ENCODE measurements around the gene DLEU7.

GRCh38 chr13:50783066-50783465, 60.4 kb downstream of the DLEU7 start:
- no peak for TF ChIP-seq CTCF (IDR thresholded peaks at IDR 0.05)
- TF ChIP-seq POLR2A (IDR thresholded peaks at IDR 0.05), result no peak
